ENCODE data around the gene KIRREL3.

- TF ChIP-seq CTCF (IDR thresholded peaks at IDR 0.05) (no peak), RARB (CRISPR knock-in tag; IDR thresholded peaks at IDR 0.05) (no peak), KDM5A (IDR thresholded peaks at IDR 0.05) (no peak), JUNB (IDR thresholded peaks at IDR 0.05) (no peak), EP300 (IDR thresholded peaks at IDR 0.05) (no peak)
These were observed 21.7 kb downstream of the KIRREL3 start for GRCh38 chr11:126978911-126979310.

Data from A549 (cell line).